GM23248 (cell line): ENCODE measurements around the gene C11orf91.

ENCODE experiments used
- EZH2 ChIP-seq: fragments of 200-600 bp; sonication (generic); IDR thresholded peaks from 2 replicates; pipeline ENCODE4 v1.6.1; 2018; ENCODE audit warnings: antibody characterized with exemption, mild to moderate bottlenecking; ENCODE audit not compliant: insufficient read depth, poor library complexity, severe bottlenecking
- EZH2phosphoT487 ChIP-seq: fragments of 200-600 bp; sonication (generic); IDR thresholded peaks from 2 replicates; pipeline ENCODE4 v1.6.1; 2018; ENCODE audit warnings: antibody characterized with exemption, moderate library complexity, mild to moderate bottlenecking, low read depth; ENCODE audit not compliant: insufficient read depth

GRCh38 chr11:33747979-33748378 is 47.4 kb upstream of the C11orf91 start:
- TF ChIP-seq EZH2phosphoT487 = no peak
- no peak for TF ChIP-seq EZH2
